Erythroblast (primary cell): ENCODE measurements around the gene CALML3.

Source experiments
- GATA1 ChIP-seq: IDR thresholded peaks from 2 replicates; pipeline ENCODE4 v1.6.1; 2011; ENCODE audit warnings: low read depth, mild to moderate bottlenecking, control low read depth, low read length, moderate library complexity
- POLR2A ChIP-seq: IDR thresholded peaks from 2 replicates; pipeline ENCODE4 v1.6.1; 2011; ENCODE audit warnings: mild to moderate bottlenecking, low read length

GRCh38 chr10:5510281-5511072, 14.3 kb upstream of the CALML3 start:
- TF ChIP-seq POLR2A, result no peak
- no peak for TF ChIP-seq GATA1
